ENCODE results near the gene TMED4. TPM values are rescaled to one million over a fixed set of nuclear protein-coding genes. Genes with fewer than 3 reads are reported as not detected.

The TMED4 gene
- total and polyA plus RNA-seq, 5 donors = 63.2 to 75.2 (median 65.4) TPM

- WGBS = 86% methylated on average over 32 of the region's 32 CpGs
- DNase-seq (no peak), ATAC-seq (no peak)
- intact Hi-C loops (cut with DNase I) = no loop called here
- H3K4me1 ChIP-seq (ENCODE audit: control insufficient read depth, insufficient read depth, low read length) = no peaks in the 10 kb centered on the region
- no peaks in the 10 kb centered on the region for H3K27me3 ChIP-seq (ENCODE audit: control insufficient read depth, insufficient read depth)
- H3K4me3 ChIP-seq (ENCODE audit: low read length) = no peak overlapping the region
- no peak overlapping the region for H3K27ac ChIP-seq (ENCODE audit: low read length)
- H3K9me3 ChIP-seq (ENCODE audit: control insufficient read depth, low read length) = no peaks in the 10 kb centered on the region
Measured at GRCh38 chr7:44538798-44539668, 43.0 kb downstream of the TMED4 start.

DNA sequence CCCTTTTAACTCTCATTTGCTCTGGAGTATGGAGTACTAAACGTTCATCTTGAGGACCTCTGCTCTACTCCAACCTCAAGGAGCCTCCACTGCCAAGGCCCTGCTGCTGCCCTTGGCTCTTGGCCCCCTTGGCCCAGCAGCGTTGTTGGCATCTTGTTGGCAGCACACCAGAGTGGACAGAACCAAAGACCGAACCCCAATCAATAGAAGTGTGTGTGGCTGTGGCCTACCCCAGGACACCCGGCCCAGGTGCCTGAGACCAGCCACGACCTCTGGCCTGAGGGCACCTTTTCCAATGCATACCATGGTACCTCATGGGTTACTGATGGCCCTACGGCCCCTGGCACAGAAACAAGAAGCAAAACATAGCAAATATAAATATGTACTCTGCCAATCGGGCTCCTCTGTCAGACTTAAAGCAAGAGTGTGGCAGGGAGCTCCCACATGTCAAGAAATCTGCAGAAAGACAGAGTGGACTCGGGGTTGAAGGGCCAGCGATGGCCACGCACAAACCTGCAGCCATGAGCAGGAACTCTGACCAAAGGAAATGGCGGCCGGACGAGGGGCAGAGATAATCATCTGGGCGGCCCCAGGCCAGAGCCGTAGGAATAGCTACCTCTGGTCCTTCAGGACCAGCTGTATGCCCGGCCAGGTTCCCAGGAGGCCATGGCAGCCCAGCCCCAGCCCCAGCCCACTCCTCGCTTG, 43.8 kb downstream of the TMED4 start:
- WGBS = 87% methylated on average over 17 of the region's 17 CpGs
- Histone ChIP-seq H3K4me3 (ENCODE audit: low read length) (no peak overlapping the region), H3K9me3 (ENCODE audit: control insufficient read depth, low read length) (no peaks in the 10 kb centered on the region), H3K4me1 (ENCODE audit: control insufficient read depth, insufficient read depth, low read length) (no peaks in the 10 kb centered on the region), H3K27ac (ENCODE audit: low read length) (no peak overlapping the region), H3K27me3 (ENCODE audit: control insufficient read depth, insufficient read depth) (no peaks in the 10 kb centered on the region)
- no peak for ATAC-seq
- no peak for DNase-seq
- intact Hi-C loops (cut with DNase I) = no loop called here

- Histone ChIP-seq H3K27me3 (ENCODE audit: control insufficient read depth, insufficient read depth) (no peaks in the 10 kb centered on the region), H3K27ac (ENCODE audit: low read length) (no peak overlapping the region), H3K9me3 (ENCODE audit: control insufficient read depth, low read length) (no peaks in the 10 kb centered on the region), H3K4me3 (ENCODE audit: low read length) (no peak overlapping the region), H3K4me1 (ENCODE audit: control insufficient read depth, insufficient read depth, low read length) (no peaks in the 10 kb centered on the region)
- DNase-seq (no peak), ATAC-seq (no peak)
- WGBS = 93% methylated on average over 6 of the region's 6 CpGs
- intact Hi-C loops (cut with DNase I) = no loop called here
Measured at GRCh38 chr7:44537442-44537841, 44.6 kb downstream of the TMED4 start.

GRCh38 chr7:44536090-44536489, 45.9 kb downstream of the TMED4 start:
- no peak for ATAC-seq
- DNase-seq = no peak
- Histone ChIP-seq H3K27ac (ENCODE audit: low read length) (no peak overlapping the region), H3K4me3 (ENCODE audit: low read length) (no peak overlapping the region), H3K27me3 (ENCODE audit: control insufficient read depth, insufficient read depth) (no peaks in the 10 kb centered on the region), H3K9me3 (ENCODE audit: control insufficient read depth, low read length) (no peaks in the 10 kb centered on the region), H3K4me1 (ENCODE audit: control insufficient read depth, insufficient read depth, low read length) (no peaks in the 10 kb centered on the region)
- intact Hi-C loops (cut with DNase I) = no loop called here
- 72% methylated on average over 10 of the region's 10 CpGs for WGBS

DNA sequence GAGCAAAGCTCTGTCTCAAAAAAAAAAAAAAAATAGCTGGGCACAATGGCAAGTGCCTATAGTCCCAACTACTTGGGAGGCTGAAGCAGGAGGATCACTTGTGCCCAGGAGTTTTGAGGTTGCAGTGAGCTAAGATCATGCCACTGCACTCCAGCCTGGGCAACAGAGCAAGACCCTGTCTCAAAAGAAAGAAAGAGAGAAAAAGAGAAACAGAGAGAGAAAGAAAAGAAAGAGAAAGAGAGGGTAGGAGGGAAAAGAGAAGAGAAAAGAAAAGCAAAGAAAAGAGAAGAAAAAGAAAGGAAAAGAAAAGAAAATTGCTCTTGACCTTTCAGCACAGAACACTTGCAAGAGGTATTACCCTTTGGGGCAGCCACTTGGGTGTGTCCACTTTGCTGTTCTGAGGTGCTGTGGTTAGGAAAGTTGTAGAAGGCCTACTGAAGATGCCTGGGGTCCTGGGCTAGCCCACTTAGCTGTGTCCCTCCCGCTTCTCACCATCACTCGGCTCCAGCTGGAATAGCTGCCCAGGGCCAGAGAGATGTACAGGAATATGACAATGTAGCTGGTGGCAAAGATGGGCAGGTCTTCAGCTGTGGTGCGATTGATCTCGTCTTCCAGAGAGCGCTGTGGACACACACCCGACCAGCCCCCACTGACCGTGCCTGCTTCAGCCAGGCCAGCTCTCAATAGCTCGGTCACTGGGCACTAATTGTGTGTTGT, 46.5 kb downstream of the TMED4 start:
- H3K4me3 ChIP-seq (ENCODE audit: low read length) = no peak overlapping the region
- H3K9me3 ChIP-seq (ENCODE audit: control insufficient read depth, low read length) = no peaks in the 10 kb centered on the region
- no peak for DNase-seq
- no peaks in the 10 kb centered on the region for H3K27me3 ChIP-seq (ENCODE audit: control insufficient read depth, insufficient read depth)
- 90% methylated on average over 8 of the region's 8 CpGs for WGBS
- no peak overlapping the region for H3K27ac ChIP-seq (ENCODE audit: low read length)
- H3K4me1 ChIP-seq (ENCODE audit: control insufficient read depth, insufficient read depth, low read length) = no peaks in the 10 kb centered on the region
- intact Hi-C loops (cut with DNase I) = no loop called here
- ATAC-seq = no peak

- ATAC-seq (no peak), DNase-seq (no peak)
- 57% methylated on average over 7 of the region's 7 CpGs for WGBS
- H3K27ac ChIP-seq (ENCODE audit: low read length) = no peak overlapping the region
- H3K9me3 ChIP-seq (ENCODE audit: control insufficient read depth, low read length) = no peaks in the 10 kb centered on the region
- intact Hi-C loops (cut with DNase I) = no loop called here
- H3K4me1 ChIP-seq (ENCODE audit: control insufficient read depth, insufficient read depth, low read length) = no peaks in the 10 kb centered on the region
- H3K27me3 ChIP-seq (ENCODE audit: control insufficient read depth, insufficient read depth) = no peaks in the 10 kb centered on the region
- no peak overlapping the region for H3K4me3 ChIP-seq (ENCODE audit: low read length)
Measured at GRCh38 chr7:44534501-44534900, 47.5 kb downstream of the TMED4 start.

DNA sequence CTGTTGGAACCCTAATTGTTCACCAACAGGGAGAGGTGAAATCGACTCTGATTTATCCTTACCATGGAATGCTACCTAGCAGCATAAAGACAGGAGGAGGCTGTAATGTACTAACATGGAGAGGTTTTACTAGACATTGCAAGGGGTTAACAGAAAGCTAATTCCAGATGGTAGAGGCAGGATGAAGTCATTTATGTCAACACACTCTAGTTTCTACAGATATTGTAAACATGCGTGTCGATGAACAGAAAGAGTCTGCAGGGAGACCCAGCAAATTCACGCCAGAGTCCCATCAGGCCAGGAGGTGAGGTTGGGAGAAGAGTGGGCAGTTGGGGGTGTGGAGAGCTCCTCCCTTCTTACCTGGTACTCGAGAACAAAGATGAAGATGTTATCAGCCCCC, 47.9 kb downstream of the TMED4 start:
- H3K27me3 ChIP-seq (ENCODE audit: control insufficient read depth, insufficient read depth) = no peaks in the 10 kb centered on the region
- intact Hi-C loops (cut with DNase I) = no loop called here
- H3K4me3 ChIP-seq (ENCODE audit: low read length) = no peak overlapping the region
- no peaks in the 10 kb centered on the region for H3K9me3 ChIP-seq (ENCODE audit: control insufficient read depth, low read length)
- WGBS = 55% methylated on average over 5 of the region's 5 CpGs
- H3K4me1 ChIP-seq (ENCODE audit: control insufficient read depth, insufficient read depth, low read length) = no peaks in the 10 kb centered on the region
- ATAC-seq (no peak), DNase-seq (no peak)
- H3K27ac ChIP-seq (ENCODE audit: low read length) = no peak overlapping the region

DNA sequence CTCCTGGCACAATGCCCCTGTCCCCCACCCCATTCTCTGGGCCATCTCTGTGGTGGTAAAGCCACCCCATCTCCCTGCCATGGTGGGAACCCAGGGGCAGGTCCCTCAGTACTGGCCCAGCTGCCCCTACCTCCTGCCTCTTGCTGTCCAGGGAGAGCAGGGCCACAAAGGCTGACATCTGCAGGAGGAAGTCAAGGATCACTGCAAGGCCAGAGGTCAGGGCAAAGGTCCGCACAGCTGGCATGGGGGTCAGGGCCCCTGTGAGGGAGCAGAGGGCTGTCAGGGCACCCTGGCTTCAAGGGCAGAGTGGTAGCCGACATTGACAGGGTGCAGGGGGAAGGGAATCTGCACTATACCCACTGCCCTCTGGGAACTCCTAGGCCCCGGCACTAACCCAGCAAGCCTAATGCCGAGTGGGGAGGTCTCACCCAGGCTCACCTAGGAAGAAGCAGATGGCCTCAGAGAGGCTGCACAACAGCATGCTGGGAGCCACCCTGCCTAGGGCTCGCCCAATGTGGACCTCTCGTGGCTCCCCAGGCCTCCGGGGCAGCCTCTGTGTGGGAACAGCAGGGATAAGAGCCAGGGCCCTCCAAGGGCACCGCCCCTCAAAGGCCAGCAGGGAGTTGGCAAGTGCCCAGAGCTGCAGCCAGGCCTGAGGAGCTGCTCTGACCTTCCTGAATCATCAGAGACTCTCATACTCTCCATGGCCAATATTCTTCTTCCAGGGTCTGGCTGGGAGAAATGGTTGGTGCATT, 48.6 kb downstream of the TMED4 start:
- 75% methylated on average over 8 of the region's 8 CpGs for WGBS
- no peak overlapping the region for H3K27ac ChIP-seq (ENCODE audit: low read length)
- no peaks in the 10 kb centered on the region for H3K27me3 ChIP-seq (ENCODE audit: control insufficient read depth, insufficient read depth)
- H3K4me1 ChIP-seq (ENCODE audit: control insufficient read depth, insufficient read depth, low read length) = no peaks in the 10 kb centered on the region
- DNase-seq (no peak), ATAC-seq (peak in 1 of 2 donors; percentile 10)
- H3K4me3 ChIP-seq (ENCODE audit: low read length) = no peak overlapping the region
- intact Hi-C loops (cut with DNase I) = no loop called here
- no peaks in the 10 kb centered on the region for H3K9me3 ChIP-seq (ENCODE audit: control insufficient read depth, low read length)

DNA sequence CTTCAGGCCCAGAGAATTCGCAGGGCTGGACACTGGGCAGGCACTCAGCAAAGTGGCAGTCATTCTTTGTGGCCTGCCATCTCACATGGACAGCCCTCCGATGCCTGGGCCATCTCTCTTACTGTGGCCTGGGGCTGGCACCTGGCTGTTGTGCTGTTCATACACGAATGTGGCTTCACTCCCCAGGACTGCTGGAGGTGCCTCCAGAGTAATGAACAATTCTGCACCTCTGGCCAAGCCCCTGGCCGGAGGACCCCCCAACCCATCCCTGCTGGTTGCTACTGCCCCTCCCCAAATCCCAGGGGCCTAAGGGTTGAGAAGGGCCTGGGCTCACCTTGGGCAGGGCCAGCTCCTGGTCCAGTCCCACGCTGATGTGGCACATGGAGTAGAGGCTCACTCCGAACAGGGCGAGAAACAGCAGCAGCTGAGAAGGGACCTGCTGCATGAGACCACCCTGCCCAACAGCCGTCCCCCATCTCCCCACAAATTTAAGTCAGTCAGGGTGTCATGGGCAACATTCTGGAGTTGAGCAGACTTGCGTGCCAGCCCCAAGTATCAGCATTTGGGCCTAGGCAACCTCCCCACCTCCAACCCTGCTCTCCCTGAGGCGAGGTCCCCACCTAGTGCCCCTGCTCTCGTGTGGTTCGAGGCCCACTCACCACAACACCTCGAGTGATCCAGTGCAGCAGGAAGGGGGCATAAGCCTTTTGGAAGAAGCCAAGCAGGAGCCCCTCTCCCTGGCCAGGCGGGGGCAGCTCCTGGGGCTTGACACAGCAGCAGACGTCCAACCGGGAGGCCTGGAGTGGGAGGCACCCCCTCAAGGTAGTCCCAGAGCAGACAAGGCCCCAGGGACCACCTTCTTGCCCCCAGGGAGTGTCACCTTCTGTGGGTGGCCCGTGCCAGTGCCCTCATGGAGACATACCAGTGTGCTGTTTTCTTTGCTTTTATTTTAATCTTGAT, 50.3 kb downstream of the TMED4 start:
- Histone ChIP-seq H3K27ac (ENCODE audit: low read length) (no peak overlapping the region), H3K4me3 (ENCODE audit: low read length) (no peak overlapping the region), H3K4me1 (ENCODE audit: control insufficient read depth, insufficient read depth, low read length) (no peaks in the 10 kb centered on the region), H3K27me3 (ENCODE audit: control insufficient read depth, insufficient read depth) (no peaks in the 10 kb centered on the region), H3K9me3 (ENCODE audit: control insufficient read depth, low read length) (no peaks in the 10 kb centered on the region)
- WGBS = 82% methylated on average over 17 of the region's 17 CpGs
- DNase-seq (no peak), ATAC-seq (no peak)
- intact Hi-C loops (cut with DNase I) = no loop called here

DNA sequence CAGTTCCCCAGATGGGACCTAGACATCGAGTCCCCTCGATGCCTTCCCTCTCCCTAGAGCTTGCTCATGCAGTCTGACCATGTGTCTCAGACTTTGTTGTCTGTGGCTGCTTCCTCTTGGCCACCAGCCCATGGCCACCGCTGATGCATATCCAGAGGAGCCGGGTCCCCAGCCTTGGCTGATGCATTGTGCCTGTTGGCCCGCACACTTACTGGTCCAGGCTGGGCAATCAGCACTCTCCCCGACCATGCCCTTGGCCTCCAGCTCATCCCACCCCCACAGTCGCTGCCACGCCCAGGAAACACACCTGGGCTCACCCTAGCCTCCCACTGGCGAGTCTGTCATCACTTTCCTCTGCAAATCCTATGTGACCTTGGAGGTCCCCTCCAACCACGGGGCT, 51.0 kb downstream of the TMED4 start:
- intact Hi-C loops (cut with DNase I) = no loop called here
- 67% methylated on average over 10 of the region's 10 CpGs for WGBS
- ATAC-seq = peak in 1 of 2 donors; percentile 21

More for the DNA sequence above, 51.0 kb downstream of the TMED4 start:
- Histone ChIP-seq H3K27me3 (ENCODE audit: control insufficient read depth, insufficient read depth) (no peaks in the 10 kb centered on the region), H3K4me3 (ENCODE audit: low read length) (no peak overlapping the region), H3K9me3 (ENCODE audit: control insufficient read depth, low read length) (peaks cover 2% of the 10 kb centered on the region), H3K27ac (ENCODE audit: low read length) (no peak overlapping the region), H3K4me1 (ENCODE audit: control insufficient read depth, insufficient read depth, low read length) (no peaks in the 10 kb centered on the region)
- no peak for DNase-seq

Measured in right cardiac atrium (tissue), 5 donors.